MM.1S (cell line): ENCODE results near the gene KRTAP19-7.

Source experiments
- EZH2 ChIP-seq: fragments of 300-600 bp; sonication (generic); optimal IDR thresholded peaks from 2 replicates; pipeline ENCODE3; 2017; ENCODE audit warnings: low read depth, mild to moderate bottlenecking, antibody characterized with exemption, low read length, mixed read lengths
- TF ChIP-seq, protein P1 (sequence below): fragments of 300-600 bp; sonication (generic); IDR thresholded peaks from 2 replicates; pipeline ENCODE4 v1.5.1; 2016; ENCODE audit warnings: antibody characterized with exemption, low read length, mixed read lengths

GRCh38 chr21:30577766-30578165, 16.7 kb upstream of the KRTAP19-7 start:
- TF ChIP-seq, protein P1, sequence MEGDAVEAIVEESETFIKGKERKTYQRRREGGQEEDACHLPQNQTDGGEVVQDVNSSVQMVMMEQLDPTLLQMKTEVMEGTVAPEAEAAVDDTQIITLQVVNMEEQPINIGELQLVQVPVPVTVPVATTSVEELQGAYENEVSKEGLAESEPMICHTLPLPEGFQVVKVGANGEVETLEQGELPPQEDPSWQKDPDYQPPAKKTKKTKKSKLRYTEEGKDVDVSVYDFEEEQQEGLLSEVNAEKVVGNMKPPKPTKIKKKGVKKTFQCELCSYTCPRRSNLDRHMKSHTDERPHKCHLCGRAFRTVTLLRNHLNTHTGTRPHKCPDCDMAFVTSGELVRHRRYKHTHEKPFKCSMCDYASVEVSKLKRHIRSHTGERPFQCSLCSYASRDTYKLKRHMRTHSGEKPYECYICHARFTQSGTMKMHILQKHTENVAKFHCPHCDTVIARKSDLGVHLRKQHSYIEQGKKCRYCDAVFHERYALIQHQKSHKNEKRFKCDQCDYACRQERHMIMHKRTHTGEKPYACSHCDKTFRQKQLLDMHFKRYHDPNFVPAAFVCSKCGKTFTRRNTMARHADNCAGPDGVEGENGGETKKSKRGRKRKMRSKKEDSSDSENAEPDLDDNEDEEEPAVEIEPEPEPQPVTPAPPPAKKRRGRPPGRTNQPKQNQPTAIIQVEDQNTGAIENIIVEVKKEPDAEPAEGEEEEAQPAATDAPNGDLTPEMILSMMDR, result no peak
- no peak for TF ChIP-seq EZH2
